Measurements from ENCODE around the gene LDB3.

LDB3 gene

GRCh38 chr10:86688398-86688921 is 20.1 kb downstream of the LDB3 start:
- peak; percentile 87 for DNase-seq
- no peak overlapping the region for H2BK120ac ChIP-seq (ENCODE audit: low read depth, low read length)
- H3K4me2 ChIP-seq (ENCODE audit: low read length) = no peak overlapping the region
- no peaks in the 10 kb centered on the region for H3K27me3 ChIP-seq (ENCODE audit: insufficient read depth, low read length, poor library complexity)
- no peak overlapping the region for H3K18ac ChIP-seq (ENCODE audit: low read length)
- no peaks in the 10 kb centered on the region for H3K36me3 ChIP-seq (ENCODE audit: control insufficient read depth, insufficient read depth, low read length)
- H3K79me1 ChIP-seq (ENCODE audit: low read length) = no peaks in the 10 kb centered on the region
- H3K4me3 ChIP-seq (ENCODE audit: low read length) = no peak overlapping the region
- H3K27ac ChIP-seq (ENCODE audit: low read depth, low read length) = no peak overlapping the region
- no peak overlapping the region for H4K8ac ChIP-seq (ENCODE audit: low read depth, low read length)
- no peak overlapping the region for H4K5ac ChIP-seq (ENCODE audit: low read length)
- WGBS (ENCODE audit: extremely low coverage, insufficient coverage, low lambda C conversion rate) = no CpG with 5 or more reads among the region's 8 CpGs
- H3K56ac ChIP-seq (ENCODE audit: low read length) = peak overlapping the region; percentile 49
- H3K23ac ChIP-seq (ENCODE audit: low read length) = no peak overlapping the region
- H3K79me2 ChIP-seq (ENCODE audit: control insufficient read depth, insufficient read depth, low read length) = no peaks in the 10 kb centered on the region
- no peak overlapping the region for H2BK15ac ChIP-seq (replicated peaks; ENCODE audit: low read depth)
- H3K9ac ChIP-seq (ENCODE audit: low read length) = no peak overlapping the region
- no peak overlapping the region for H2AK5ac ChIP-seq (ENCODE audit: low read length)
- no peak overlapping the region for H2BK5ac ChIP-seq (ENCODE audit: low read length)
- no peak overlapping the region for H3K4ac ChIP-seq (ENCODE audit: low read depth, low read length)
- H3K4me1 ChIP-seq (ENCODE audit: control insufficient read depth, low read depth, low read length) = peaks cover 3% of the 10 kb centered on the region

- Histone ChIP-seq H4K8ac (ENCODE audit: low read depth, low read length) (no peak overlapping the region), H3K9ac (ENCODE audit: low read length) (no peak overlapping the region)
Observed at GRCh38 chr10:86689146-86689545, 20.8 kb downstream of the LDB3 start.

GRCh38 chr10:86690231-86690630 is 21.9 kb downstream of the LDB3 start:
- no peak overlapping the region for H3K23ac ChIP-seq (ENCODE audit: low read length)
- no peak overlapping the region for H4K8ac ChIP-seq (ENCODE audit: low read depth, low read length)
- H3K9ac ChIP-seq (ENCODE audit: low read length) = no peak overlapping the region
- no peak overlapping the region for H2BK120ac ChIP-seq (ENCODE audit: low read depth, low read length)
- H3K4me3 ChIP-seq (ENCODE audit: low read length) = no peak overlapping the region
- no peaks in the 10 kb centered on the region for H3K27me3 ChIP-seq (ENCODE audit: insufficient read depth, low read length, poor library complexity)
- no peak overlapping the region for H2AK5ac ChIP-seq (ENCODE audit: low read length)
- peaks cover 7% of the 10 kb centered on the region for H3K4me1 ChIP-seq (ENCODE audit: control insufficient read depth, low read depth, low read length)
- no peak overlapping the region for H3K4ac ChIP-seq (ENCODE audit: low read depth, low read length)
- no peak overlapping the region for H3K4me2 ChIP-seq (ENCODE audit: low read length)
- H3K36me3 ChIP-seq (ENCODE audit: control insufficient read depth, insufficient read depth, low read length) = no peaks in the 10 kb centered on the region
- no peak for DNase-seq
- H3K18ac ChIP-seq (ENCODE audit: low read length) = no peak overlapping the region
- no peak overlapping the region for H4K5ac ChIP-seq (ENCODE audit: low read length)
- H2BK15ac ChIP-seq (replicated peaks; ENCODE audit: low read depth) = no peak overlapping the region
- H3K27ac ChIP-seq (ENCODE audit: low read depth, low read length) = no peak overlapping the region
- no CpG with 5 or more reads among the region's 5 CpGs for WGBS (ENCODE audit: extremely low coverage, insufficient coverage, low lambda C conversion rate)
- H3K79me1 ChIP-seq (ENCODE audit: low read length) = no peaks in the 10 kb centered on the region
- H3K56ac ChIP-seq (ENCODE audit: low read length) = peak overlapping the region; percentile 49
- no peak overlapping the region for H2BK5ac ChIP-seq (ENCODE audit: low read length)
- no peaks in the 10 kb centered on the region for H3K79me2 ChIP-seq (ENCODE audit: control insufficient read depth, insufficient read depth, low read length)

More at GRCh38 chr10:86689146-86689545, 20.8 kb downstream of the LDB3 start:
- Histone ChIP-seq H3K4me1 (ENCODE audit: control insufficient read depth, low read depth, low read length) (peaks cover 8% of the 10 kb centered on the region), H3K79me1 (ENCODE audit: low read length) (no peaks in the 10 kb centered on the region), H2AK5ac (ENCODE audit: low read length) (no peak overlapping the region), H3K27me3 (ENCODE audit: insufficient read depth, low read length, poor library complexity) (no peaks in the 10 kb centered on the region), H3K56ac (ENCODE audit: low read length) (no peak overlapping the region), H3K79me2 (ENCODE audit: control insufficient read depth, insufficient read depth, low read length) (no peaks in the 10 kb centered on the region), H2BK120ac (ENCODE audit: low read depth, low read length) (no peak overlapping the region), H3K4me2 (ENCODE audit: low read length) (no peak overlapping the region), H3K18ac (ENCODE audit: low read length) (no peak overlapping the region), H4K5ac (ENCODE audit: low read length) (no peak overlapping the region), H3K4ac (ENCODE audit: low read depth, low read length) (no peak overlapping the region), H3K36me3 (ENCODE audit: control insufficient read depth, insufficient read depth, low read length) (no peaks in the 10 kb centered on the region), H3K4me3 (ENCODE audit: low read length) (no peak overlapping the region), H2BK5ac (ENCODE audit: low read length) (no peak overlapping the region), H3K23ac (ENCODE audit: low read length) (peak overlapping the region; percentile 4), H3K27ac (ENCODE audit: low read depth, low read length) (no peak overlapping the region), H2BK15ac (replicated peaks; ENCODE audit: low read depth) (no peak overlapping the region)
- DNase-seq = no peak
- no CpG with 5 or more reads among the region's 13 CpGs for WGBS (ENCODE audit: extremely low coverage, insufficient coverage, low lambda C conversion rate)

- Histone ChIP-seq H3K4me2 (ENCODE audit: low read length) (no peak overlapping the region), H3K27me3 (ENCODE audit: insufficient read depth, low read length, poor library complexity) (no peaks in the 10 kb centered on the region), H2BK120ac (ENCODE audit: low read depth, low read length) (no peak overlapping the region), H4K8ac (ENCODE audit: low read depth, low read length) (no peak overlapping the region), H3K56ac (ENCODE audit: low read length) (no peak overlapping the region), H3K79me2 (ENCODE audit: control insufficient read depth, insufficient read depth, low read length) (no peaks in the 10 kb centered on the region), H2AK5ac (ENCODE audit: low read length) (no peak overlapping the region), H3K79me1 (ENCODE audit: low read length) (no peaks in the 10 kb centered on the region), H3K18ac (ENCODE audit: low read length) (no peak overlapping the region), H3K23ac (ENCODE audit: low read length) (no peak overlapping the region), H4K5ac (ENCODE audit: low read length) (no peak overlapping the region), H2BK5ac (ENCODE audit: low read length) (no peak overlapping the region), H3K4me3 (ENCODE audit: low read length) (no peak overlapping the region), H3K36me3 (ENCODE audit: control insufficient read depth, insufficient read depth, low read length) (no peaks in the 10 kb centered on the region), H3K27ac (ENCODE audit: low read depth, low read length) (no peak overlapping the region), H3K4ac (ENCODE audit: low read depth, low read length) (no peak overlapping the region), H3K9ac (ENCODE audit: low read length) (no peak overlapping the region), H3K4me1 (ENCODE audit: control insufficient read depth, low read depth, low read length) (peaks cover 7% of the 10 kb centered on the region), H2BK15ac (replicated peaks; ENCODE audit: low read depth) (no peak overlapping the region)
- WGBS (ENCODE audit: extremely low coverage, insufficient coverage, low lambda C conversion rate) = no CpG with 5 or more reads among the region's 3 CpGs
- DNase-seq = no peak
Observed at GRCh38 chr10:86690657-86691084, 22.4 kb downstream of the LDB3 start.

- Histone ChIP-seq H2BK5ac (ENCODE audit: low read length) (no peak overlapping the region), H4K8ac (ENCODE audit: low read depth, low read length) (no peak overlapping the region), H3K4me1 (ENCODE audit: control insufficient read depth, low read depth, low read length) (peaks cover 7% of the 10 kb centered on the region), H3K23ac (ENCODE audit: low read length) (no peak overlapping the region), H3K79me2 (ENCODE audit: control insufficient read depth, insufficient read depth, low read length) (no peaks in the 10 kb centered on the region), H3K18ac (ENCODE audit: low read length) (no peak overlapping the region), H2BK15ac (replicated peaks; ENCODE audit: low read depth) (no peak overlapping the region), H3K4me3 (ENCODE audit: low read length) (no peak overlapping the region), H4K5ac (ENCODE audit: low read length) (no peak overlapping the region), H2AK5ac (ENCODE audit: low read length) (peak overlapping the region; percentile 71), H2BK120ac (ENCODE audit: low read depth, low read length) (no peak overlapping the region), H3K36me3 (ENCODE audit: control insufficient read depth, insufficient read depth, low read length) (no peaks in the 10 kb centered on the region), H3K9ac (ENCODE audit: low read length) (no peak overlapping the region), H3K56ac (ENCODE audit: low read length) (peak overlapping the region; percentile 47), H3K4ac (ENCODE audit: low read depth, low read length) (no peak overlapping the region), H3K79me1 (ENCODE audit: low read length) (no peaks in the 10 kb centered on the region), H3K27ac (ENCODE audit: low read depth, low read length) (no peak overlapping the region), H3K27me3 (ENCODE audit: insufficient read depth, low read length, poor library complexity) (no peaks in the 10 kb centered on the region), H3K4me2 (ENCODE audit: low read length) (no peak overlapping the region)
- DNase-seq = no peak
- no CpG with 5 or more reads among the region's 14 CpGs for WGBS (ENCODE audit: extremely low coverage, insufficient coverage, low lambda C conversion rate)
Observed at GRCh38 chr10:86691333-86692022, 23.2 kb downstream of the LDB3 start.
